Prostate gland (tissue), 2 donors: ENCODE measurements around the gene SPECC1.

Experiments
- POLR2A ChIP-seq: fragments of 450-650 bp; IDR thresholded peaks from one replicate; pipeline ENCODE4 v1.6.1; 2016; ENCODE audit warnings: antibody characterized with exemption, mild to moderate bottlenecking
- POLR2AphosphoS5 ChIP-seq: sonication (generic); formaldehyde crosslinking; IDR thresholded peaks from one replicate; pipeline ENCODE4 v1.6.1; 2017; ENCODE audit warnings: antibody characterized with exemption
- TF ChIP-seq, protein P1 (sequence below), 4 experiments: fragments of 200-600 bp in 2 of 4; fragments of 450-650 bp in 2 of 4; sonication (generic) in 2 of 4; IDR thresholded peaks; 1 replicate in 3 of 4; 2 replicates in 1 of 4; pipeline ENCODE4 v1.5.1; 2016 to 2019; ENCODE audit warnings: antibody characterized with exemption in 4 of 4, mild to moderate bottlenecking in 2 of 4, moderate library complexity in 2 of 4

DNA sequence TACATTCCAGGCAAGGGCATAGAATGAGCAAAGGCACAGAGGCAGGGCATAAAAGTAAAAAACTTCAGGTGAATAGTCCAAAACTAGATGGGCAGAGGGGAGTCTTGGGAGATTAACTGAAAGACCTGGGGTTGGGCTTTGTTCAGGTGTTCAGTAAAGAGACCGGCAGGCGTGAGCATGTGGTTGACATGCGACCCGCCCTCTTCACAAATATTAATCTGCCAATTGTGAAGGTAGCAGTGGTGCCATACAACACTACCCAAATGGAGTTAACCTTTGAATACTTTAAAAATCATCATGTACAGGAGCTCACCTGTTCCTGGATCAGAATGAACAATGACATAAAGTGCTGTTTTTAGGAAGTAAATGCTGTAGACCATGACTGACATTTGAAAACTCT lies 232.7 kb downstream of the SPECC1 start:
- TF ChIP-seq, protein P1, sequence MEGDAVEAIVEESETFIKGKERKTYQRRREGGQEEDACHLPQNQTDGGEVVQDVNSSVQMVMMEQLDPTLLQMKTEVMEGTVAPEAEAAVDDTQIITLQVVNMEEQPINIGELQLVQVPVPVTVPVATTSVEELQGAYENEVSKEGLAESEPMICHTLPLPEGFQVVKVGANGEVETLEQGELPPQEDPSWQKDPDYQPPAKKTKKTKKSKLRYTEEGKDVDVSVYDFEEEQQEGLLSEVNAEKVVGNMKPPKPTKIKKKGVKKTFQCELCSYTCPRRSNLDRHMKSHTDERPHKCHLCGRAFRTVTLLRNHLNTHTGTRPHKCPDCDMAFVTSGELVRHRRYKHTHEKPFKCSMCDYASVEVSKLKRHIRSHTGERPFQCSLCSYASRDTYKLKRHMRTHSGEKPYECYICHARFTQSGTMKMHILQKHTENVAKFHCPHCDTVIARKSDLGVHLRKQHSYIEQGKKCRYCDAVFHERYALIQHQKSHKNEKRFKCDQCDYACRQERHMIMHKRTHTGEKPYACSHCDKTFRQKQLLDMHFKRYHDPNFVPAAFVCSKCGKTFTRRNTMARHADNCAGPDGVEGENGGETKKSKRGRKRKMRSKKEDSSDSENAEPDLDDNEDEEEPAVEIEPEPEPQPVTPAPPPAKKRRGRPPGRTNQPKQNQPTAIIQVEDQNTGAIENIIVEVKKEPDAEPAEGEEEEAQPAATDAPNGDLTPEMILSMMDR (IDR thresholded peaks at IDR 0.05) = no peak
- TF ChIP-seq POLR2AphosphoS5 (no peak), POLR2A (no peak)
